Activated T-helper 1 cell treated with Interleukin-2 at 50 U/mL for 16 hours (primary cell): ENCODE results near the gene AHNAK.
"Not testable (repeated sequence)": the region's sequence is repeated elsewhere in the genome, so short reads cannot be mapped to it uniquely, and the experiment has no call there.

ENCODE experiments used
- DNase-seq: peaks from one replicate; pipeline ENCODE4 v3.0.0-alpha.2; 2020; ENCODE audit warnings: low read depth

The AHNAK gene

DNA sequence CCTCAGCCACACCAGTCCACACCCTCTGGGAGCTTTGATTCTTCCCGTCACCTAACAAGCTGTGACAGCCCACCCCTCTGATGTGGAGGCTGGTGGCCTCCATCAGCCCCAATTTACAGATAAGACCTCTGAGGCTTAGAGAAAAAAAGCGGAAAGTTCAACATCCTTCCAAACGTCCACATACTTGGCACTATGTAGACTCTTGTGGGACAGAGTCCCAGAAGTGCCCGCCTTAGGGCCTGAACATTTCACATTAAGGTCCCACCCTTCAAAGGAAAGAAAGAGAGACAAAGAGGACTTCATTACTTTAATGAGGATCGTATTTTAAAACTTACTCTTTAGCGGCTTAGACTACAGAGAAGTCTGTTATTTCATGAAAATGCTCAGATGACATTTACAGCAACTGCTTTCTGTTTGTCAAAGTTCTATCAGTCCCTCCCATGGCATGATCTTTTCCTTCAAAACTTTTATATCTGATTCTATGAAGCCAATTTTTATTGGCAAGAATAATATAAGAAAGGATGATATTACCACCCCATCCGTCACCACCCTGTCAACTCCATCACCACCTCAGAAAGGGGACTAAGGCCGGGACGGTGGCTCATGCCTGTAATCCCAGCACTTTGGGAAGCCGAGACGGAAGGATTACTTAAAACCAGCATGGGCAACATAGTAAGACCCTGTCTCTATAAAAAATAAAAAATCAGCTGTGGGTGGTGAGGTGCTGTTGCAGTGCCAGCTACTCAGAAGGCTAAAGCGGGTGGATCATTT, 143.5 kb downstream of the AHNAK start:
- no peak for DNase-seq

DNA sequence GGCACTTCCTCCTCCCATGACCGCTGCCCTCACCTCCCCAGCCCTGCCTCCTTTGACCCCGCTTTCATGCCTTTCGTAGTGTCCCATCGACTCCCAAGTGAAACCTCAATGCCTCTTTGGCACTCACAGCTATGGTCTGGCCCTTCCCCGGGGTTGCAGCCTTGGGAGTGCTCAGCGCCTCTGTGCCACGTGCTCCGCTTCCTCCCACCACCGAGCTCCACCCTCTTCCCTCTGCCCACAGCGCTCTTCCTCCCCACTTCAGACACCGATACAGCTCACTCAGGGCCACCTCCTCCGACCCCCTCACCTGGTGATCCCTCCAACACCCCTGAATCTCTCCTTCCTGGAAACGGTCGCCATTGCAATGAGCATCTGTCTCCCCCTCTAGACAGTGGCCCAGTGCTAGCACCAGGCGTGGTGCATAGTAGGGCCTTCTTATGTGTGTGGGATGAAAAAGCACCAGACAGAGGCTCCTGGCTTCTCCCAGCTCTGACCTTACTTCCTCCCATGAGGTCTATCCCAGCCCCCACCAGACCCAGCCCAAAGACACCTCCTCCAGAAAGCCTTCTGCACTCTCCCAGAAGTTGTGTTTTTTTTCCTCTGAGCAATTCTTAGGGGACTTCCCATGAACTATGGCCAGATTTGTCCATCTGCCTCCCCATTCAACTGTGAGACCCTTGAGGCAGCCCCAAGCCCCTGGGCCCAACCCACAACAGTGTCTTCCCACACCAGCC, 144.2 kb downstream of the AHNAK start:
- DNase-seq: peak; percentile 27

DNA sequence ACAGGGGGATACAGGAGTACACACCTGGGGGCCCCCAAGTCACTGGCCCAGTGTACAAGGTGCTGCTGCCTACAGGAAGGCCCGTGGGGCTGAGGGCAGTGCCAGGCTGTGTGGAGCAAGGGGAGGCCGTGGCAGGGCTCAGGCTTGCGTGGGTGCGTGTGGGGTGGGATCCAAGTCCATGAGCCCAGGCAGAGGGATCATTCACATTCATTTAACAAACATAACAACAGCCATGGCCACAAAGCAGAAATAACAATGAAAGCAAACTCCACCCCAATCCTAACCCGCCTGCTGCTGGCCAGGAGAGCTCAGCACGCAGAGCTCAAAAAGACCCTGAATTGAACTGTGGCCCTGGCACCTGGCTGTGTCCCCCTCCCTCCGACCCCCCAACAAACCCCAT, 144.8 kb downstream of the AHNAK start:
- no peak for DNase-seq

DNA sequence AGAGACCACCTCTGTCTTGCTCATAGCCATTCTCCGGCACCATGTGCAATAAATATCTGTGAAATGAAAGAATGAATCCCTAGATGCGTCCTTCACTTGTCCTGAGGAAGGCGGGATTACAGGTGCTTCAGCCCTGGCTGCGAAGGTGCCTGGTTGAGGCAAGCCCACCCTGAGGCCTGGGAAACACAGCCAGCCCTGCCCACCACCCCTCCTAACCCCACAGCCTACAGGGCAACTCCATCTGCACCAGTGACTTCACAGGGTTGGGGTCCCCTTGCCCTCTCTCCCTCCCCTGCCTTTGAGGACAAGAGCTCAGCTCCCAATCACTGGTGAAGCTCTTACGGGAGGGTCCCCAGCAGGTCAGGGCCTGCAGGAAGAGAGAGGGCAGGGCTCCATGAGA, 145.2 kb downstream of the AHNAK start:
- DNase-seq: no peak

DNA sequence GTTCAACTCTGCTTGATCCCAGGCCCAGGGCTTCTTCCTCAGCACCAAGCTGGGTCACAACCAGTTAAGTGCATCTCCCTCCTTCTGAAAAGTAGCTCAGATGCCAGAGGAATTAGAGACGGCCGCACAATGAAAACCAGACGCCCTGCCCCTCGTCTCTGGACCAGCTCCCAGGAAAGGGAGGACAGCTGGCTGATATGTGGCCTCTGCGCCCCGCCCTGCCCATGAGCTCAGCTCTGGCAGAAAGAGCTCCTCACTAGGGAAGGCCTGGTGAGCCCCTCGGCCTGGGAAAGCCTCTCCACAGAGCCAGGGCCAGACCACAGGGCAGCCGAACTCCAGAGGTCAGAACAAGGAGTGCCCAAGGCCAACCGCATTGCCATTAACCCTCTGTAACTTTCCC, 145.8 kb downstream of the AHNAK start:
- no peak for DNase-seq

DNA sequence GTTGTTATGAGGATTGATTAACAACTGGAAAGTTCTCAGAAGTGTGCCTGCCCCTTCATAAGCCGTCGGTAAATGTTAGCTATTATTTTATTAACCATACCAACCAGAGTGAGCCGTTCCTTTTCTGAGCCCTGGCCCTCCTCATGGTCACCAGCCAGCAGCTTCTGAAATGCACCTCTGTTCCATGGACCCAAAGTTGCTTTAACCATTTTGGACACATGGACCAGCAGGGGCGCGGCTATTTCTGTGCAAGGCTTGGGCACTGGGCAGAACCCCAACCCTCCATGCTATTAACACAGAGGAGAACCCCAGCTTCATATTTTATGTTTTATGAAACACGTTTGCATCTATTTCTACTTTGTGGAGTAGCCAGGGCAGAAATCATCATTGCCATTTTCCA, 146.3 kb downstream of the AHNAK start:
- no peak for DNase-seq

DNA sequence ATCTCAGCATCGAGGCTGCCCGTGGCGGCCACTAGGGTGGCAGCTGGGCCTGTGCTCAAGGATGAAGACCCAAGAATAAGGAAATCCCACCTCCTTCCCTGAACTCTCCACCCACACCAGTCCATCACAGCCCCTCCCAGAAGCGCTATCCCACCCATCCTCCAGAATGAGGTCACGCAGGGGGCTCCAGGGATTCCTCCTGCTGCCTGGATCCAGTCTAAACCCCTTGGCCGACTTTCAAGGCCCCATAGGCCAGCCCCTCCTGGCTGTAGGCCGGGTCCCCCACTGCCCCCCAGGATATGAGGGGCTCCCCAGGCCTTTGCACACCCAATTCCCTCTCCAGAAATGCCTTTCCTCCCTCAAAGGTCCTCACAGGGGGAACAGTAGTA, 146.7 kb downstream of the AHNAK start:
- DNase-seq: no peak

DNA sequence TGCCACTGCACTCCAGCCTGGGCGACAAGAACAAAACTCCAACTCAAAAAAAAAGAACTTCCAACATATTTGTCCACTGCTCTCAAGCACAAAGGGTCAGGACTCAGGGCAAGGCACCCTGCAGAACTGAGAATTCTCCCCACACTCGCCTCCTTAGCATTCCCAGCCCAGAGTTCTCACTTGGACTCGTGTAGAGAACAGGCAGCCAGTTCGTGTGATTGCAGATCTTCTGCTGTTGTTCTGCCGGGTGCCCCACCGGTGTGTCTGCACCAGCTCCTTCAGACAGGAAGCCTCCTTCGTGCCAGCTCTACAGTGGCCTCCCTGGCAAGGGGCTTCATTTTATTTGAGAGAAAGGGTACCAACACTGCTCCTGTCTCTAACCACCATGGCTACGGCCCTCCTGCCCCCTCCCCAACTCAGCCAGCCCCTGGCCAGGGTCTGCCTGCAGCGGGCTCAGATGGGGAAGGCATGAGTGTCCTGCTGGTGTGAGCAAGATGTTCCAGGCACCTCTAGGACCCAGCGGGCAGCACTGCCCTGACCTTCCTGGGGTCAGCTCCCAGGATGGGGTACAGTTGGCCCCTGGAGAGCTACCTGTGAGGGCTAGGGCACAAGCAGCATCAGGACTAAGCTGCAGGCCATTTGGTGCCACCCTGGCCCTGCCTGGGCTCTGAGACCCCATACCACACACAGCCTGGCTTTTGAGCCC, 147.3 kb downstream of the AHNAK start:
- no peak for DNase-seq

DNA sequence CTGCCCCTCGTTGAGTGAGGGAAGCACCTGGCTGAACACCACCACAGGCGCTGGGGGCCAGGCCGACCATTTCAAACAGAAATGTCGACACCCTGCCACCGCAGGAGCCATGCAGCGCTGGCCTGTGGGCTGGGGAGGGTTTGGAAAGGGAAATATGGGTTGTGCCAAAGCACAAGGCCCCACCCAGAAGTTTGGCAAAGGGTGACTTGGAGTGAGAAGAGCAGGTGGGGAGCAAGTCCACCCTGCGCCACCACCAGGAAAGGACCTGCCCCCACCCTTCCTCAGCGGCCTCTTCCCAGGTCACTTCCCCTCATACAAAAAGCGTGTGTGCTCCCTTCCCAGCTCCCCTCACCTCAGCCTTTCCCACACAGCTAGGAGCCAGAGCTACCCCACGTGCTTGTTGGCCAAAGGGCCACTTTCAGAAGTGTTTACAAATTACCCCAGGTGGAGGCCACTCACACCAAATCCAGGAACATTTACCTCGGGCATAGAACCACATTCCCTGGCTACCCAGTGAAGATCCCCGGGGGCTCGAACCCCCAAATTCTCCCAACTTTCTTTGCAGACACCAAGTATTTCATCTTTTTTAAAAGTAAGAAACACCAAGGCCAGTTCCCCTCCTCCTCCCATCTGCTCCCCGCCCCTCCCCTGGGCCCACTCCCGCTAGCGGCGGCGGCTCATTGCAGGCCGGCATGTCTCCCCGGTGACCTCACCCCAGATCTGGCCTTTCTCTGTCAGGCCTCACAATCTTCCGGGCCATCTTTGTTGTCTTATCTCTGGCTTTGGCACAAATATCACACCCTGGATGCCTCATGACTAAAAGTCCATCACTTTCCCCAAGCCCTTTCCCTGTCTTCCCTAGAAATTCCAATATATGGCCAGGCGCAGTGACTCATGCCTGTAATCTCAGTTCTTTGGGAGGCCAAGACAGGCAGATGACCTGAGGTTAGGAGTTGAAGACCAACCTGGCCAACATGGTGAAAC, 148.3 kb downstream of the AHNAK start:
- no peak for DNase-seq

DNA sequence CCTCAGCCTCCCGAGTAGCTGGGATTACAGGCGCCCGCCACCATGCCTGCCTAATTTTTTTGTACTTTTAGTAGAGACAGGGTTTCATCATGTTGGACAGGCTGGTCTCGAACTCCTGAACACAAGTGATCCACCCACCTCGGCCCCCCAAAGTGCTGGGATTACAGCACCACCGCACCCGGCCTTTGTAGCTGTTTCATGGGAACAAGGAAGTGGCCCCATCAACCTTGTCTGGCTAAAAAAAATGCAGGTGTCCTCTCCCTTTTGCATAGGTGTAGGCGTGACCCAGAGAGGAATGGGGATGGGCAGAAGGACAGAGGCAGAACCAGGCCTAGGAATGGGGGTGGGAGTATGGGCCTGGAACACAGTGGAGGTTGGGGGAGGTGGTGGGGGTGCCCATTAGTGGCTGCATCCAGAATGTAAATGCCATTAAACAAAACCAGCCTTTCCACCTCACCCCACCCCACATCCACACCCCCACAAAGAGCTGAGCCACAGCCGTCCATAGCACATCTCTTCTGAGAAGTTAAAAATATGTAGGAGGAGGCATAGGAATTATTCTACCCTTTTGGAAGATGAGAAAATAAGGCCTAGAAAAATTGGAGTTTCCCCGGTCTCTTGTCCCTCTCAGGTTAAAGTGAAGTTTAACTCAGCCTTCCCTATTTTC, 150.6 kb downstream of the AHNAK start:
- no peak for DNase-seq

DNA sequence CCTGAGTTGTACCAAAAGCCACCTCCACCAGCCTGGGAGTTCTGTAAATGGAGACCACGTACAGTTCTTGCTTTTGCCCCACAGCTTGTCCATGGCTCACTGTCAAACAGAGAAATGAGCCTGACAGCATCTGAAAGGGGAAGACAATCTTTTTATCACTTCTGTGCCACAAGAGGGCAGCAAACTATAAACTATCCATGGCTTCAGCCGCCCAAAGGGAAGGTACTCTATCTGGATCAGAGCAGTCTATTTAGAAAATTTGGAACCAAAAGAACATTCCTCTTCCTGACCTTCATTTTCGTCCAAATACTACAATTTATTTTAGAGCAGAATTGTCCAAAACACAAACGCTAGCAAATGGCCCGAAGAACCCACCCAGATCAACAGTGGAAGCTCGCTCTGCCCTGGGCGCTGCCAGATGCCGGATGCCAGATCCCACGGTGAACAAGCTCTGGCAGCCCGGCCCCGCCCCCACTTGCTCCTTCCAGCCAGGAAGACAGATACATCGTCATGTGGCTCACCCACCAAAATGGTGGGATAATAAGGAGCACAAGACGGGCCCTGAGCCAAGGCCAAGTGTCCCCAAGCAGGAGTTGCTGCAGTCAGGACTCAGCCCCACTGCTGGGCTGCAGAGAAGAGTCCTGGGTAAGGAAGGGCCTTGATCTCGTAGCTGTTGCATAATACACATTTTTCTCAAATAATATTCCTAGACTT, 151.6 kb downstream of the AHNAK start:
- DNase-seq: no peak

DNA sequence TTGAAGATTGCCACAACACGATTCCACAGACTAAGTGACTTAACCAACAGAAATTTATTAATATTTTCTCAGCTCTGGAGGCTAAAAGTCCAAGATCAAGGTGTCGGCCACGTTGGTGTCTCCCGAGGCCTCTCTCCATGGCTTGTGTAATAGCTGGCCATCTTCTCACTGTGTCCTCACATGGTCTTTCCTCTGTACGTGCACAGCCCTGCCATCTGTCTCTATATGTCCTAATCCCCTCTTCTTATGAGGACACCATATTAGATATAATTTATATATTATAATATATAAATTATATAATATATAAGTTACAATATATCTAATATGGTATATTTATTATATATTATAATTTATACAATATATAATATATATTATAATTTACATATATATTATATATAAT, 152.9 kb downstream of the AHNAK start:
- DNase-seq: no peak

DNA sequence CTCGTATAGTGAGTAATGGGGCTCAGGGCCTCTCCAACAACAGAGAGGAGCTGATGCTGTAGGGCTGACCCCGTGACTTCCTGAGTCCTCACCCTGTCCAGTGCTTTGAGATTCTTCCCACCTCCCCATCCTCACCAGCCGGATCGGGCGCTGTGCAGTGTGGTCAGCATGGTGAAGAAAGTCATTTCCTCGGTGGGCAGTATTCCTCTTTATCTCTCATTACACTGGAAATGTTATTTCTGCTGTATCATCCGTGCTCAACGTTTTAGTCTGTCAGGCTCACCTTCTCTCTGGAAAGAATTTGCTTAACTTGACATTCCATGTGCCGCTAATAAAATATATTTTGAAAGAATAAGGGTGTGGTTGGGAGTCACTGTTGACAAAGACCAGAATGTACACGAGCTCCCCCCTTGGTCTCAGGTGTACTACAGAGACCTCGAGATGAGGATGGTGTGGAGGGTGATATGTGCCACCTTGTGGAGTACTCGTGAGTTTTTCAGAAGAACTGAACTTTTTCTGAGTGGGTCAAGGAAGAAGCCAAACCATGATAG, 153.5 kb downstream of the AHNAK start:
- no peak for DNase-seq

DNA sequence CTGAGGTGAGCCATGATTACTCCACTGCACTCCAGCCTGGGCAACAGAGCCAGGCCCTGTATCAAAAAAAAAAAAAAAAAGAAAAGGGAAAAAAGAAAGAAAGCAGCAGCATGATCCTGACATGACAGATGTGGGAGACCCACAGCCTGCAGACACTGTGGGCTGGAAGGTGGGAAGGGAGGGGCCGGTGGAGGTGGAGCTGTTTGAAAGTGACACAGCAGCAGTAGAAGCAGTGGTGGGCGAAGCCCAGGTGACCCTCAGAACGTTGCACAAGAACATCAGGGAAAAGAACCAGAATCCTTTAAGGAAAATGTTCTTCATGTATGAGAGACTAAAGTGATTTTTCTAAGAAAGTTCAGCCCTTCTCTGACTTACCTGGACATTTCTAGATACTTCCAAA, 154.1 kb downstream of the AHNAK start:
- no peak for DNase-seq

DNA sequence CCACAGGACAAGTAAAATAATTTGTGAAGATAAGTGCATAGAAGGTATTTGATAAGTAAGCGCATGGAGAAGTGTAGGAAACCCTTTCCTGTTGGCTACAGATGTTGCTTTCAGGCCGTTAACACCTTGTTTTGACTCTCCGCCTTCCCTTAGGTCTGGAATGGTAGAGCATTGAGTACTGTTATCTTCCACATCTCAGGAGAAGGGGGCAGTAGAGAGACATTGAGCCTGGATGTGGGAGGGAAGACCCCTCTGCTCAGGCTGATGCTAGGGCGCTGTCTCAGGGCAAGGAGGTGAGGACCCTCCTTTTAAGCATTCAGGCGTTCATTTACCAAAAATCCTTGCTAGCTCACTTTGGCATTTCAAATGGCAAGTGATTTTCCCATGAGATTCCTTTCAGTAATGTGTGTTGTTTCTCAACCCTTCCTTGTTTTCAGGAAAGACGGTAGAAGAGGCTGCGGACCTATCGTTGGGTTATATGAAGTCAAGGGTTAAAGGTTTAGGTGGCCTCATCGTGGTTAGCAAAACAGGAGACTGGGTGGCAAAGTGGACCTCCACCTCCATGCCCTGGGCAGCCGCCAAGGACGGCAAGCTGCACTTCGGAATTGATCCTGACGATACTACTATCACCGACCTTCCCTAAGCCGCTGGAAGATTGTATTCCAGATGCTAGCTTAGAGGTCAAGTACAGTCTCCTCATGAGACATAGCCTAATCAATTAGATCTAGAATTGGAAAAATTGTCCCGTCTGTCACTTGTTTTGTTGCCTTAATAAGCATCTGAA, 154.8 kb downstream of the AHNAK start:
- no peak for DNase-seq

DNA sequence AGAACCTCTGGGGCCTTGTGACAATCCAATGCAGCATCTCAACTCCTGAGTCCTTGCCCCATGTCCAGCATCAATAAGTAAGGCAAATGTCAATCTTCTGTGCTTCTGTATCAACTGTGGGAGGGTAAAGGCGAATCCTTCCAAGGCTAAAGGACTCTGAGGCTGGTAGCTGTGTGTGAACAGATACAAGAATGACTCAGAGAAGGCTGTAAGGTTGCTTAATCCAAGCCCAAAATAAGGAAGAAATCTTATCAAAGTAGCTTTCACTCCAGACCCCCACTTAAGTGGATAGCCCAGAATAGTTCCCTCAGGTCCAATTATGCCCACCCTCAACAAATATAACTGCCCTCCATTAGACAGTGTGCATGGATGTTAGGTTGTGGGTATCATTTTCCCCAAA, 155.9 kb downstream of the AHNAK start:
- DNase-seq: no peak

DNA sequence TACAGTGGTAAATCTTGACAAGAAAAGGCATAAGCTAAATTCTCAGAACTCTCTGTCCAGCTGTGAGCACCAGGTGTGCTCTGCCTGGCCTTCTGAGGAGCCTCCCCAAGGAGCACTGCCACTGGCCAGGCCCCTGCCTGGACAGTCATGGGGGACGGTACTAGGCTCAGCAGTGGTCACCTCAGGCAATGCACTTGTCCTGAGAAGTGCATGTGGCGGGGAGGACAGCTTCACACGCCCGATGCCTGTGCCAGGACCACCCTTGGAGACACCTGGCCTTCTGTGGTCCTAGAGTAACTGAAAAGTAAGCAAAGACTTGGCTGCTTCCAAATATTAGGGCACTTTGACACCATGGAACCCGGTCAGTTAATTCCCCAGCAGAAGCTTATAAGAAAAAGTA, 156.4 kb downstream of the AHNAK start:
- no peak for DNase-seq

DNA sequence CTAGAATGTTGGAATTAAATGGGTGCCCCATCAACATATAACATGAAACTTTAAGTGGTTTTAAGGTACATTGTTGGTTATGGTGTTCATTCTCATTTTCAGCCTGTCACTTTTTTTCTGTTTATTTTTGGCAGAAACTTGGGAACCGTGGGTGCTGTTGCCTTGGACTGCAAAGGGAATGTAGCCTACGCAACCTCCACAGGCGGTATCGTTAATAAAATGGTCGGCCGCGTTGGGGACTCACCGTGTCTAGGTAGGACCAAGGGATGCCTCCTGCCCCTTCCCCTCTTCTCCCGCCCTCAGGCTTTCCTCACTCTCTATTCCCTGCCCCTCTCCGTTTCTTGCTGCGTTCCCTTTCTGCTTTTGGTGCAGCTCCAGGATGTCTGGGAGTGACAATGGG, 157.6 kb downstream of the AHNAK start:
- no peak for DNase-seq

DNA sequence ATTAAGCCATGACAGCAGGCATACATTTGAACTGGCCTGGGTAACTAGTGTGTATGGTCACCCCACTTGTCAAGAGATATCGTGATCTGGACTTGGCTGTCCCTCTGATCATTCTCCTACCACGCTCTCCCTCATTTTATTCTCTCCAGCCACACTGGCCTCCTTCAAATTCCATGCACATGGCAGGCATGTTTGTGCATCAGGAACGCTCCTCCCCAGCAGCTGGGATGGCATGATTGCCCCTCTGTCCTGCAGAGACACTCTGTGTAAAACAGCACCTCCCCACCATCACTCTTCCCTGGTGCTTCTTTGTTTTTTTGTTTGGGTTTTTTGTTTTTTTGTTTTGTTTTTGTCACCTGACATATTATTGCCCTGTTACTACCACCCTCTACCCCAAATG, 159.2 kb downstream of the AHNAK start:
- DNase-seq: no peak

DNA sequence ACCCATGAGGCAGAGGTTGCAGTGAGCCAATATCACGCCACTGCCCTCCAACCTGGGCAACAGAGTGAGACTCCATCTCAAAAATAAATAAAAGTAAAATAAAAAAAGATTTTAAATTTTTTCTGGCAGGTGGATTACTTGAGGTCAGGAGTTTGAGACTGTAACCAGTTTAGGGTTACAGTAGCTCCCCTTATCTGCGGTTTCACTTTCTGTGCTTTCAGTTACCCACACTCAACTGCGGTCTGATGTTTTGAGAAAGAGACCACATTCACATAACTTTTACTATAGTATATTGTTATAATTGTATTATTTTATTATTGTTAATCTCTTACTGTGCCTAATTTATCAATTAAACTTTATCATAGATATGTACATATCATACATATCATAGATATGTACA, 160.5 kb downstream of the AHNAK start:
- DNase-seq: not testable (repeated sequence)
